Inferior parietal cortex (tissue), 1 donor: Measurements from ENCODE around the gene SCAMP4.
"Not testable (repeated sequence)": the region's sequence is repeated elsewhere in the genome, so short reads cannot be mapped to it uniquely, and the experiment has no call there.

Source experiments
- DNase-seq: peaks from one replicate; pipeline ENCODE4 v3.0.0-alpha.2; 2016; ENCODE audit errors: extremely low spot score

SCAMP4 gene

GRCh38 chr19:1882786-1883692 is 22.2 kb upstream of the SCAMP4 start:
- no peak for DNase-seq

DNA sequence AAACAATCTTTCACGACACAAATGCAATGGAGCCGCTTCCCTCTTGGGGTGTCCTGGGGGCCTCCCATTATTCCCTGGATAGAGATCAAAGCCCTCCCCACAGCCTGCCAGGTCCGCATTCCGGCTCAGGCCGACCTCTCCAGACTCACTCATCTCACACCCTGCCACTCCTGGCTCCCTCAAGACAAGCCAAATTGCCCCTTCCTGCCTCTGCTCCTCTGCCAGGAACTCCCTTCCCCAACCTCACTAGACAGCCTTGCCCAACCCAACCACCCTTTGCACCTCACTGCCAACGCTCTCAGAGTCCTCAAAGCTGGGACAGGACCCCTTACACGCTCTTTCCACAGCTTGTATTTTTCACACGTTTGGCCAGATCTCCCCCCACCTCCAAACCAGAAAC is 21.4 kb upstream of the SCAMP4 start:
- DNase-seq, result no peak

DNA sequence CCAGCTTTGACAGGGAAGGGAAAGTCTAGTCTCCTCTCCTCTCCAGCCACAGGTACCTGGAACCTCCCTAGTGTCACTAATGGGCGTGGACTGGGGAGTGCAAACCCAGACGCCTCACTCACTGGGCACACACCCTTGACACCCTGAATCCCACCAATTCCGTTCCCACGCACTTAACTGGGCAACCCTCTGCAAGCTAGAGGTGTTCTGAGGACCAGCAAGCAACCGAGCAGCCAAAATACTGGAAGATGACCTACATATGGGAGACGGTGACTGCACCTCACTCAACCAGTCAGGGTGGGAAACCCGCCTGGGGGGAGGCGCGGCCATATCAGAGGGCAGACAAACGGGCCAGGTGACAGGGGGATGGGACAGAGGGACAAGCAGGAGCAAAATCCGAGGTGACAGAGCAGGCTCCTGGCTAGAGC is 20.9 kb upstream of the SCAMP4 start:
- no peak for DNase-seq

- DNase-seq, result no peak
Measured at GRCh38 chr19:1884719-1885334, 20.4 kb upstream of the SCAMP4 start.

DNA sequence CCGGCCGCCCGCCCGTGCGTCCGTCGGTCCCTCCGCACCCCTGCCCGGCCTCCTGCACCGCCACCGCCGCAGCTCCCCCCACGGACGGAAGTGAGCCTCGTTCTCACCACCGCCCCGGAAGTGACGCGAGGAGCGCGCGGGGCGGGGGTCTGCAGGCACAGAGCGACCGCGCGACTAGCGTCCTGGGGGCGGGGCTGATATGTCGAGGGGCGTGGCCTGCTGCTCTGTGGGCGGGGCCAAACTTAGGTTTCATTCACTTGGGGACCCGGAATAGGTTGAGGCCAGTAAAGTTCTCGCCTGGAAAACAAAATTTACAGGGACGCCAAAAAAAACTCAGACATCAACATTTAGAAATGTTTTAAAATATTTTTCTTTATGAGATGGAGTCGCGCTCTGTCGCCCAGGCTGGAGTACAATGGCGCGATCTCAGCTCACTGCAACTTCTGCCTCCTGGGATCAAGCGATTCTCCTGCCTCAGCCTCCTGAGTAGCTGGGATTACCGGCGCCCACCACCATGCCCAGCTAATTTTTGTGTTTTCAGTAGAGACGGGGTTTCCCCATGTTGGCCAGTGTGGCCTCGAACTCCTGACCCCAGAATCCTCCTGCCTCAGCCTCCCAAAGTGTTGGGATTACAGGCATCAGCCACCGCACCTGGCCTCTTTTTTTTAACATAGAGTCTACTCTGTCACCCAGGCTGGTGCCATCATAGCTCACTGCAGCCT is 19.6 kb upstream of the SCAMP4 start, which contains the start of gene ABHD17A:
Gene ABHD17A, minus strand, starts transcription at position 99 of the 722 bp plus-strand sequence. CDS start 3,930 bp downstream, outside the sequence.
- DNase-seq, result peak; percentile 96

DNA sequence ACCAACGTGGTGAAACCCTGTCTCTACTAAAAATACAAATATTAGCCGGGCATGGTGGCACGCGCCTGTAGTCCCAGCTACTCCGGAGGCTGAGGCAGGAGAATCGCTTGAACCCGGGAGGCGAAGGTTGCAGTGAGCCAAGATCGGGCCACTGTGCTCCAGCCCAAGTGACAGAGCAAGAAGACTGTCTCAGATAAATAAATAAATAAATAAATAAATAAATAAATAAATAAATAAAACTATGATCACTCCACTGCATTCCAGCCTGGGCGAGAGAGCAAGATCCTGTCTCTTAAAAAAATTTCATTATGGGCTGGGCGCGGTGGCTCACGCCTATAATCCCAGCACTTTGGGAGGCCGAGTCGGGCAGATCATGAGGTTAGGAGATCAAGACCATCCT is 18.8 kb upstream of the SCAMP4 start:
- DNase-seq, result not testable (repeated sequence)

DNA sequence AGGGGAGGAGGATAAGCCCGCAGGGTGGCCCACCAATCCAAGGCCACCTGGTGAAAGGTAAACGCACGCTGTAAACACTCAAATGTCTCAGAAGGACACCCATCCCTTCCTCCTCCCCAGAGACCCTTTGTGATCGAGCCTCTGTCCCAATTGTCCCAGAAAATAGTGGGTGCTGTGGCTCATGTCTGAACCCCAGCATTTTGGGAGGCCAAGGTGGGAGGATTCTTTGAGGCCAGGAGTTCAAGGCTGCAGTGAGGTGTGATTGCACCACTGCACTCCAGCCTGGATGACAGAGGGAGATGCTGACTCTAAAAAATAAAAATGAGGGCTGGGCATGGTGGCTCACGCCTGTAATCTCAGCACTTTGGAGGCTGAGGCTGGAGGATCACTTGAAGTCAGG is 16.8 kb upstream of the SCAMP4 start:
- no peak for DNase-seq

- no peak for DNase-seq
Measured at GRCh38 chr19:1889907-1890306, 15.3 kb upstream of the SCAMP4 start.

DNA sequence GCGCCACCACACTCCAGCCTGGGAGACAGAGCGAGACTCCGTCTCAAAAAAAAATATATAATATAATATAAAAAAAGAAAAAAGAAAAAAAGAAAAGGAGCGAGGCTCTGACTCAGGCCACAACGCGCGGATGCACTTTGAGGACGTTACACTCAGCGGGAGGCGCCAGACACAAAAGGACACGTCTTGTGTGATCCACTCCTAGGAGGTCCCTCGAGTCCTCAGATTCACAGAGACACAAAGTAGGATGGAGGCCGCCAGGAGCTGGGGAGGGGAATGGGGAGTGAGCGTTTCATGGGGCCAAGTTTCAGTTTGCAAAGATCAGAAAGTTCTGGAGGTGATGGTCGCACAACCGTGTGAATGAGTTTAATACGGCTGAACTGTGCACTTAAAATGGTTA is 11.4 kb upstream of the SCAMP4 start:
- no peak for DNase-seq

GRCh38 chr19:1896508-1896907 is 8.7 kb upstream of the SCAMP4 start:
- no peak for DNase-seq

- DNase-seq, result no peak
Measured at GRCh38 chr19:1901940-1902404, 3.2 kb upstream of the SCAMP4 start.

DNA sequence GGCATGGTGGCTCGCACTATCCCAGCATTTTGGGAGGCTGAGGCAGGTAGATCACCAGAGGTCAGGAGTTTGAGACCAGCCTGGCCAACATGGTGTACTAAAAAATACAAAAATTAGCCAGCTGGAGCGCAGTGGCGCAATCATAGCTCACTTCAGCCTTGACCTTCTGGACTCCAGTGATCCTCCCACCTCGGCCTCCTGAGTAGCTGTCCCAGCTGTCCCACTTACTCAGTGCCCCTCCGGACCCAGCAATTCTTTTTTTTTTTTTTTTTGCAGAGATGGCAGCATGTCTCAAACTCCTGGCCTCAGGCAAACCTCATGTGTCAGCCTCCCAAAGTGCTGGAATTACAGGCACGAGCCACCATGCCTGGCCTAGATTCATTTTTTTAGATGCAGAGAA is 2.3 kb upstream of the SCAMP4 start:
- DNase-seq, result no peak

DNA sequence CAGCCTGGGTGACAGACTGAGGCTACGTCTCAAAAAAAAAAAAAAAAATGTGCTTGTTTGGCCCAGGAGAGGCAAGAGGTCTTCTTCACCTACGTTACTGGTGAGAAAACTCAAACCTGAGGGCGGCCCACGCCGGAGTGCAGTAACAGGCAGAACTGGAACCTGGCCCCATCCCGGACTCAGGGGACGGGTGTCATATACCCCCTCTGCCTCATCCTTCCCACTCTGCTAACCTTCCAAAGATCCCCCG is 414 bp upstream of the SCAMP4 start:
- DNase-seq, result no peak

GRCh38 chr19:1905863-1906375 is 720 bp downstream of the SCAMP4 start:
- no peak for DNase-seq

- no peak for DNase-seq
Measured at GRCh38 chr19:1906985-1907562, 1.9 kb downstream of the SCAMP4 start.

DNA sequence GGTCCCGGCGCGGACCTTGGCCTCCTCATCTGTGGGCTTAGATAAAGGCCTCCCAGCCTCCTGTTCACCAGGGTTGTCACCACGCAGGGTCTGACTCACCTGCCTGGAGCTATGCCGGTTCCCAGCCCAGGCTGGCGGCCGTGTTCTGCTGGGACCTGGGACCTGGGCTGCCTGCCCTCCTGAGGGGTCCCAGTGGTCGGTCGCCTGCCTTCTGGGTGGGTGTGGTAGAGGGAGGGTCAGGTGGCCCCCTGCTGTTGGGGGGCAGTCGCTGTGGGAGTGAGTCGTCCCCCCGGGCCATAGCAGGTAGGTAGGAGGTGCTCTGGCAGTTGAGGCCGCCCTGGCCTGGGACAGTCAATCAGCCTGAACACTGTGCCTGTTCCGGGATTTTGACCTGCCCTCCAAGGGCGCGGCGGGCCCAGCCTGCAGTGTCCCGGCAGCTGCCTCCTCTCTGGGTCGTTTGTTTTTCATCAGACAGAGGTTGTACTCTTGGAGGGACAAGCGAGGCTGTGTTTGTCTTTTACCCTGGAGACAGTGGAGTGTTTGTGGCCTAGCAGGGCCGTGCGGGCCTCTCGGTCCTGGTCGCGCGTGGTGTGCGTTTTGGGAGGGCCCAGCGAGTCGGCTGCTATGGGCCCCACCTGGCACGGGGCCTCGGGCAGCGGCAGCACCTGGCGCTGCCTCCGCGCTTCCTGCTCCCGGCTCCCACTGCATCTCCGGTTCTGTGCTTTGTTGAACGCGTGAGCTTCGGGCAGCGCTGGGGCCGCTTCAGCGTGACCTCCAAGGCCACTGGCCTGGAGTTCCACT is 2.6 kb downstream of the SCAMP4 start:
- no peak for DNase-seq

DNA sequence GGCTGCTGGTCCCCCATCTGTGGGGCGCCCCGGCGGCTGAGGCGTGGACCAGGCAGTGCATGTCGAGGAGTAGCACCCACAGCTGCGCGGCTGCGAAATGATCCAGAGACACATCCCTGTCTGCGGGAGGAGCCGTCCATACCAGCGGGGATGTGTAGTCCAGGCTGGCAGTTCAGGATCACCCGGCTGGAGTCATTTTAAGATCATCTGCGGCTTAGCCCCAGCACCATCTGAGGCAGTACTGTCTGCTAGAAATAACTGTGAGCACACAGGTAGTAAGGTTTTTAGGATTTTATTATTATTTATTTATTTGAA is 3.1 kb downstream of the SCAMP4 start:
- no peak for DNase-seq

GRCh38 chr19:1909761-1910080 is 4.5 kb downstream of the SCAMP4 start:
- DNase-seq, result no peak

GRCh38 chr19:1910177-1910576 is 5.0 kb downstream of the SCAMP4 start:
- DNase-seq, result no peak

DNA sequence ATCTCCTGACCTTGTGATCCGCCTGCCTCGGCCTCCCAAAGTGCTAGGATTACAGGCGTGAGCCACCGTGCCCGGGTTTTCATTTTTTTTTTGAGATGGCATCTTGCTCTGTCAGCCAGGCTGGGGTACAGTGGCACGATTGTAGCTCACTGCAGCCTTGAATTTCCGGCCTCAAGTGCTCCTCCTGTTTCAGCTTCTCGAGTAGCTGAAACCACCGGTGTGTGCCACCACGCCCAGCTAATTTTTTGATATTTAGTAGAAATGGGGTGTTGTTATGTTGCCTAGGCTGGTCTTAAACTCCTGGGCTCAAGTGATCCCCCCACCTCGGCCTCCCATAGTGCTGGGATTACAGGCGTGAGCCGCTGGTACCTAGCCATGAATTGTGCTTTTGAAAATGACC is 5.9 kb downstream of the SCAMP4 start:
- no peak for DNase-seq

DNA sequence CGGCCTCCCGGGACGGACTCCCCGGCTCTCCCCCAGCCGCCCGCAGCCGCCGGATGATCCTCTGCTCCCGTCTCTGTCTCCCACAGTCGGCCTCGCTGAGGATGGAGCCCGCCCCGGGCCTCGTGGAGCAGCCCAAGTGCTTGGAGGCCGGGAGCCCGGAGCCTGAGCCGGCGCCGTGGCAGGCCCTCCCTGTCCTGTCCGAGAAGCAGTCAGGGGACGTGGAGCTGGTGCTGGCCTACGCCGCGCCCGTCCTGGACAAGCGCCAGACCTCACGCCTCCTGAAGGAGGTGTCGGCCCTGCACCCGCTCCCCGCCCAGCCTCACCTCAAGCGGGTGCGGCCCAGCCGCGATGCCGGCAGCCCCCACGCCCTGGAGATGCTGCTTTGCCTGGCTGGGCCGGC is 6.8 kb downstream of the SCAMP4 start:
- DNase-seq, result no peak
